GM19193 (cell line): ENCODE data around the gene IFRD2.

ENCODE experiments used
- POLR2A ChIP-seq: IDR thresholded peaks from 4 replicates; pipeline ENCODE4 v1.6.1; 2011; ENCODE audit not compliant: insufficient read depth, insufficient read length; ENCODE audit errors: extremely low read depth

The IFRD2 gene

GRCh38 chr3:50292159-50293078 lies at the start of gene IFRD2:
IFRD2 (minus strand) TSS chr3:50292429; CDS start chr3:50292274, 155 bp downstream.
- peak; percentile 75 for TF ChIP-seq POLR2A

- TF ChIP-seq POLR2A: no peak
These were observed 49.3 kb upstream of the IFRD2 start for GRCh38 chr3:50341537-50341936.

- TF ChIP-seq POLR2A: peak; percentile 67
These were observed 48.5 kb upstream of the IFRD2 start, which contains the start of gene RASSF1 for GRCh38 chr3:50340448-50341329. RASSF1 (minus strand) TSS chr3:50340836; CDS start chr3:50340805, 31 bp downstream.

- no peak for TF ChIP-seq POLR2A
These were observed 47.9 kb upstream of the IFRD2 start for GRCh38 chr3:50340147-50340447.

GRCh38 chr3:50339485-50340146 lies 47.4 kb upstream of the IFRD2 start:
- TF ChIP-seq POLR2A: no peak

GRCh38 chr3:50338965-50339364 lies 46.7 kb upstream of the IFRD2 start:
- TF ChIP-seq POLR2A: no peak

- peak; percentile 79 for TF ChIP-seq POLR2A
These were observed 45.1 kb upstream of the IFRD2 start for GRCh38 chr3:50337175-50337861.

- no peak for TF ChIP-seq POLR2A
These were observed 44.4 kb upstream of the IFRD2 start for GRCh38 chr3:50336452-50337174.

GRCh38 chr3:50334339-50335075 lies 42.3 kb upstream of the IFRD2 start:
- no peak for TF ChIP-seq POLR2A

- no peak for TF ChIP-seq POLR2A
These were observed 41.6 kb upstream of the IFRD2 start for GRCh38 chr3:50333744-50334328.

GRCh38 chr3:50331364-50331907 lies 39.2 kb upstream of the IFRD2 start:
- no peak for TF ChIP-seq POLR2A

- no peak for TF ChIP-seq POLR2A
These were observed 38.1 kb upstream of the IFRD2 start for GRCh38 chr3:50330330-50330729.
